ENCODE measurements around the gene SDE2.
"Not testable (repeated sequence)": the region's sequence is repeated elsewhere in the genome, so short reads cannot be mapped to it uniquely, and the experiment has no call there.

The SDE2 gene

GRCh38 chr1:226004396-226004795 is 5.3 kb upstream of the SDE2 start:
- no peak for DNase-seq

- no peak for DNase-seq
Observed at GRCh38 chr1:226003502-226004170, 4.5 kb upstream of the SDE2 start.

GRCh38 chr1:226002667-226003501 is 3.7 kb upstream of the SDE2 start:
- peak; percentile 57 for DNase-seq

GRCh38 chr1:226001963-226002666 is 3.0 kb upstream of the SDE2 start:
- peak; percentile 72 for DNase-seq

- no peak for DNase-seq
Observed at GRCh38 chr1:226001088-226001487, 1.9 kb upstream of the SDE2 start.

GRCh38 chr1:226000493-226001081 is 1.4 kb upstream of the SDE2 start:
- not testable (repeated sequence) for DNase-seq

- no peak for DNase-seq
Observed at GRCh38 chr1:225999912-226000337, 782 bp upstream of the SDE2 start.

GRCh38 chr1:225998560-225999226 is 450 bp downstream of the SDE2 start:
- DNase-seq: no peak

- DNase-seq: no peak
Observed at GRCh38 chr1:225996946-225997545, 2.1 kb downstream of the SDE2 start.

GRCh38 chr1:225995919-225996864 is 3.0 kb downstream of the SDE2 start:
- DNase-seq: no peak

- no peak for DNase-seq
Observed at GRCh38 chr1:225990705-225991464, 8.3 kb downstream of the SDE2 start.

- no peak for DNase-seq
Observed at GRCh38 chr1:225987491-225988316, 11.4 kb downstream of the SDE2 start.

GRCh38 chr1:225981714-225982113 is 17.4 kb downstream of the SDE2 start:
- no peak for DNase-seq

- DNase-seq: no peak
Observed at GRCh38 chr1:225980005-225980836, 18.9 kb downstream of the SDE2 start.

- DNase-seq: no peak
Observed at GRCh38 chr1:225979421-225979820, 19.7 kb downstream of the SDE2 start.

- no peak for DNase-seq
Observed at GRCh38 chr1:225977937-225978748, 21.0 kb downstream of the SDE2 start.

GRCh38 chr1:225975146-225975545 is 24.0 kb downstream of the SDE2 start:
- not testable (repeated sequence) for DNase-seq

All from femur (tissue), 1 donor.